HG02943 (cell line): ENCODE data around the gene DDIT3.

ENCODE experiments used
- ATAC-seq: cut with Tn5 transposase; IDR thresholded peaks from one replicate; pipeline ENCODE4 v1.9.1; 2021; ENCODE audit warnings: mild to moderate bottlenecking, low read depth, moderate library complexity; ENCODE audit not compliant: unreplicated experiment

The DDIT3 gene

DNA sequence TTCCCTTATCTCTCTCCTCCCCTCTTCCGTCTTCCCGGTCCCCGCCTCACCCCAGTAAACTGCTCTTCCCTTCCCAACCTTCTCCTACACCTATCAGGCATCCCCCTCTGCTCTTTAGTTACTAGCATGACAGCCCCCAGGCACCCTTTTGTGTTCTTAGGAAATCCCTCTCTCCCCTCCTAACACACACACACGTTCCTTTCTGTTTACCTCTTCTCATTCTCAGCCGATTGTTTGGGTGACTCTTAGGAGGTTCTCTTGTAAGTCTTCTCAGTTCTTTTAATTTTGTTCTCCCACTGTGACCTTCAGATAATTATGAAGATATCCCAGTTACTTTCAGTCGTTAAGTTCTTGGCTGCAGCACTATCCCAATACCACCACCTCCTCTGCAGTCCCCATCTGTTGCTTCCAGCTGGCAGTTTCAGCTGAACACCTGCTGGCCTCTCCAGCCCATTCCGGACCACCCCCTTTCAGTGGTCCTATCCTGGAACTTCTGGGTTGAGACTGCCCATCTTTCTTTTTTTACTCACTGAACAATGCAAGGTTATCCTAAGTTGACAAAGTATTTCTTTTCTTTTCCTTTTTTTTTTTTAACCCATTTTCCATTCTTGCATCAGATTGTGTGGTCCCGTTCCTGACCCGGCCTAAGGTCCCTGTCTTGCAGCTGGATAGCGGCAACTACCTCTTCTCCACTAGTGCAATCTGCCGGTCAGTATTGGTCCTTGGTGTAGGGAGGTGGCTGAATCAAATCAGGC lies 31.7 kb downstream of the DDIT3 start:
- no peak for ATAC-seq

DNA sequence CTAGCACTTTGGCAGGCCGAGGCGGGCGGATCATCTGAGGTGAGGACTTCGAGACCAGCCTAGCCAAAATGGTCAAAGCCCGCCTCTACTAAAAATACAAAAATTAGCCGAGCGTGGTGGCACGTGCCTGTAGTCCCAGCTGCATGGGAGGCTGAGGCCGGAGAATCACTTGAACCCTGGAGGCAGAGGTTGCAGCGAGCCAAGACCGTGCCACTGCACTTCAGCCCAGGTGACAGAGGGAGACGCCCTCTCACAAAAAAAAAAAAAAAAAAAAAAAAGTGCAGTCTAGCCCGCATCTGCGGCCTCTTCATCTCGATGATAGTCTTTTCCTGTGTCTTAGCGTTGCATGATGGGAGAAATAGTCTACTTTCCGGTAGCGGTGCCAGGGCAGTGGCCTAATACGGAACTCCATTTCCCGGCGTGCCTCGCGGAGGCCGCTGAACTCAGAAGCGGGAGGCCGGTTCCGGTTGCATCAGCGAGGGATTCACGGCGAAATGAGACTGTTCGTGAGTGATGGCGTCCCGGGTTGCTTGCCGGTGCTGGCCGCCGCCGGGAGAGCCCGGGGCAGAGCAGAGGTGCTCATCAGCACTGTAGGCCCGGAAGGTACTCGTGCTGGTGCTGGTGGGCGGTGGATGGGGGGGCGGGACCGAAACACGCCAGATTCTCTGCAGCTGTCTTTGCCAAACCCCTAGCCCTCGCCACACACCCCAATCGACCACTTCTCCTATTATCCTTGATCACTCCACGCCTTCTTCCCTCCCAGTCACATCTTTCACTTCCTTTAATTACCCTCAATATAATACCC lies 32.5 kb downstream of the DDIT3 start, which contains the start of gene MARS1:
TSS of gene MARS1 (plus strand) at position 472 of the 805 bp plus-strand sequence. CDS start at position 495, 23 bp downstream.
- ATAC-seq: peak; percentile 98

DNA sequence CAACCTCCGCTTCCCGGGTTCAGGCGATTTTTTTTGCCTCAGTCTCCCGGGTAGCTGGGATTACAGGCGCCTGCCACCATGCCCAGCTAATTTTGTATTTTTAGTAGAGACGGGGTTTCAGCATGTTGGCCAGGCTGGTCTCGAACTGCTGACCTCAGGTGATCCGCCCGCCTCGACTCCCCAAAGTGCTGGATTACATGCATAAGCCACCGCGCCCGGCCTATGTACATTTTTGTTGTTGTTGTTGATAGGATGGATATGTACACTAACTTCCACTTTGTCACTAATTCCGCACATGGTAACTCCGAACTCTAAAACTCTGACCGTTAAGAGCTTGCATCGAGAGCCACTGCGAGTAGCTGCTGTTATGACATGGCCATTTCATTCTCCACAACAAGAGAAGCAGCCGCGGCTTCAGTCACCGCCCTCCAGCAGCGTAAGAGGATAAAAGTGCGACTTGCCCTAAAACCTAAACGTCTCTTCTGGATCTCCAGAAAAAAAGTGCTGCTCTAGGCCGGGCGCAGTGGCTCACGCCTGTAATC lies 33.2 kb downstream of the DDIT3 start:
- no peak for ATAC-seq

DNA sequence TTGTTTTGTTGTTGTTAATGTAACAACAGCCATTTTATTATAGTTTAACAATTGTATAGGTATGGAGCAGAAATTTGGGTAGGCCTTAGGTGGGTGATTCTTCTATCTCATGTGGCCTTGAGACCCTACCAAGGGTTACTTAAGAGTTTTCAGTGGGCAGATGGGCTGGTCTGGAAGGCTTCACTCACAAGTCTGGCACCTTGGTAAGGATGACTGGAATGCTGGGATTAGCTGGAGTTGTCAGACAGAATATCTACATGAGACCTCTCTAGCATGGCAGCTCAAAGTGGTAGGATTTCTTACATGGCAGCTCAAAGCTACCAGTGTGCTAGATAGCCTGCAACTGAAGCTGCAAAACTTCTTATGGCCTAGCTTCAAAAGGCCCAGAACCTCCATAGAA lies 34.6 kb downstream of the DDIT3 start:
- ATAC-seq: no peak

DNA sequence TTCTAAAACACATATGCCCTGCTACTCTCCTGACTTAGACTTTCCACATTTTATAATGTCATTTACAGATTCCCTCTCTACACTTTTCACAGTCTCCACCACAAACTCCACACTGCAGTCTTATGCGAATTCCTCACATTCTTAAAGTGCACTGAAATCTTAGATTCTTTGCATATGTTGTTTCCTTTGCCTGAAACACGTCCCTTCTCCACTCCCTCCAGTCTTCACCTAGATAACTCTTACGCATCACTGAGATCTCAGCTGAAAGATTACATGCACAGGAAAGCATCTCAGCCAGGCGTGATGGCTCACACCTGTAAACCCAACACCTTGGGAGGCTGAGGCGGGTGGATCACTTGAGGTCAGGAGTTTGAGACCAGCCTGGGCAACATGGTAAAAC lies 36.8 kb downstream of the DDIT3 start:
- ATAC-seq: no peak

DNA sequence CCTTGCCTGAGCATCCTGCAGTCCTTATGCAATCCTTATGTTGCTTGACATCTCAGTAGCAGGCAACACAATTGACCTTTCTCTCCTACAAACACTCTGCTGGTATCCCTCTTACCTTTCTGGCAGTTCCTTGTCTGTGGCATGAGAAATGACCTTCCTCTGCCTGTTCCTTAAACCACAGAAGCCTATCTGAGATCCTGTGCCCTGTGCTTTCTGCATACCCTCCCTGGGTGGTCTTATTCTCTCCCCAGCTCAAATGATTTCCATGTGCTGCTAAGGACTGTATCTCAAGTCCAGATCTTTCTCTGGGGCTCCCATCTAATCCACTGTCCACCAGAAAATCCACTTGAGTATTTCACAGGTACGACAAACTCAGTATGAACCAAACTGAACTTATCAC lies 38.6 kb downstream of the DDIT3 start:
- no peak for ATAC-seq

DNA sequence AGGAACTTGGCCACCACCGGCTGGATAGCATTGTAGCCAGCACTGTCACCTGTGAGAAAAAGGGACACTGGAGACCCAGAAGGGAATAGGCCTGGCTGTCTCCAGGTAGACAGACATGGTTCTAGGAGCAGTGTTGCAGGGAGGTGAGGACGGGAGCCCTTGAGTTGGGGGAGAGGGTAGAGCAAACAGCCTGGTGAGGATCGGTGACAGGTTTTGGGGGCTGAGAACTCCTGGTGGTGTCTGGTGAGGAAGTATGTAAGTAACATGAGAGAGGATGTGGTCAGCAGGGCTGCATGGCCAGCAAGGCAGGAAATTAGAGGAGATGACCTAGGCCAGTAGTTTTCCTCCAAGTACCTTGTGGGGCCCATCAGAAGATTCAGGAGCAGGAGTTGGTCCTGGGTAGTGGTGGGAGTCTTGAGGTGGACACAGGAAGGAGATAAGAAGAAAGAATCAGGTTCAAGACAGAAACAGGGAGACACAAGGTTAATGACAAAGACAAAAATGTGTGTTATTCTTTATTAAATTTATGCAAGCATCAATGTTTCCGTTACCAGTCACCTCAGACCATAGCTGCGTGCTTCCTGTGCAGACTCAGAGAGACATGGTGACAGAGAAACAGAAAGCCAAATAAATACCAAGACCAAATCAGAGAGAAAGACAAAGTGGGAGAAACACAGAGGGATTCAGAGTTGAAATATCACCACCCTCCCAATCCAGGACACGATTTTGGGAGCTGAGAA lies 40.8 kb downstream of the DDIT3 start, which contains the start of gene ARHGAP9:
TSS of gene ARHGAP9 (minus strand) at position 491 of the 740 bp plus-strand sequence. CDS start at position 31, 460 bp downstream.
- ATAC-seq: no peak

DNA sequence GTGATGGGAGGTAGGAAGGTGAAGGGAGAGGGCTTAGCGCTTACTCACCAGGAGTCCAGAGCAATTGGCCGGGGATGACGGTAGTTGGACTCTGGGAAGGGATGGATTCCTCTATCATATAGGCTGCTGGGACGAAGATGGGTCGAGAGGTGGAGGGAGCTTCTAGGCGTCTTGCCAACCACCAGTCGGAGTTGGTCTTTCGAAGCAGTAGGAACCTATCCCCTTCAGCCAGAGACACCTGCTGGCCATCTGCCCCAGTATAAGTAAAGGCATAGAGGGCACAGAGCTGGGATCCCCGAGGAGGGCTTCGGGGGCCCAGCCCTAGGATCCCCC lies 41.3 kb downstream of the DDIT3 start:
- ATAC-seq: no peak

DNA sequence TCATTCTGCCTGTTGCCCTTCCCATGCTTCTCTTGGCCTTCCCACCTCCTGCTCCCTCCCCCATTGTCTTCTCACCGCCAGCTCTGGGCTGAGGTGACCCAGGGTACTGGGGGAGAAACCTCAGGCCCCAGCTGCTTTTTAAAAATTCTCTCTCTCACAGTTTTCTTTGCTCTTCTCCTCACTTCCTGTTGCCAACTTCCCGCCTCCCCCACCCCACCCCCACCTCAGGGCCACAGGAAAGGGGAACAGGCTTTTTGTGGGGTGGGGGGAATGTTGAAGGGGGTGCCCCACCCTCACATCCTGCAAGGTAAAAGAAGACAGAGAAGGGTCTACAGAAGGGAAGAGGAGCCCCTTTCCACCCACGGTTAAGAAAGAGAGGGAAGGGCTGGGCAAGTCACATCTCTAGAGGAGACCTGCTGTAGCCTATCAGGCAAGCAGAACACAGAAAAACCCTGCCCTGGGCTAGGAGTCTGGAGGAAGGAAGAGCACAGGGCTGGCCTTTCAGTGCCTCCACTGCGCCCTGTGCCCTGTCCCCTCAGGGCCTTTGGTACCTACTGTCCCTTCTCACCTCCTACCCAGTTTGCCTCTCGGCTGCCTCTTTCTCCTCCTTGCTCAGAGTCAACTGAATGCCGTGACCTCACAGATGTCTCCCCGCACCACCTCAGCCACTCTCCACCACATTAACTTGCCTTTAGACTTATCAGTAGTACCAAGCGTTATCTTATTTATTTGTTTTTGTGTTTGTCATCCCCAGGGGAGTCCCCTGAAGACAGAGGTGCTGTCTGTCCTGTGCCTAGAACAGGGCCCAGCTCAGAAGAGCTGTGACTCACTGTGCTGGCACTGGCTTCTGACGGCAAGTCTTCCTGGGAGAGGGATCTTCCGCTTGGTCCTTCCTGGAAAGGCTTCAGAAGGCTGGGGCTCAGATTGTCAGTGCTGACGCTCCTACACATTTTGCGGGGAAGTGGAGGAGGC lies 42.3 kb downstream of the DDIT3 start:
- no peak for ATAC-seq

DNA sequence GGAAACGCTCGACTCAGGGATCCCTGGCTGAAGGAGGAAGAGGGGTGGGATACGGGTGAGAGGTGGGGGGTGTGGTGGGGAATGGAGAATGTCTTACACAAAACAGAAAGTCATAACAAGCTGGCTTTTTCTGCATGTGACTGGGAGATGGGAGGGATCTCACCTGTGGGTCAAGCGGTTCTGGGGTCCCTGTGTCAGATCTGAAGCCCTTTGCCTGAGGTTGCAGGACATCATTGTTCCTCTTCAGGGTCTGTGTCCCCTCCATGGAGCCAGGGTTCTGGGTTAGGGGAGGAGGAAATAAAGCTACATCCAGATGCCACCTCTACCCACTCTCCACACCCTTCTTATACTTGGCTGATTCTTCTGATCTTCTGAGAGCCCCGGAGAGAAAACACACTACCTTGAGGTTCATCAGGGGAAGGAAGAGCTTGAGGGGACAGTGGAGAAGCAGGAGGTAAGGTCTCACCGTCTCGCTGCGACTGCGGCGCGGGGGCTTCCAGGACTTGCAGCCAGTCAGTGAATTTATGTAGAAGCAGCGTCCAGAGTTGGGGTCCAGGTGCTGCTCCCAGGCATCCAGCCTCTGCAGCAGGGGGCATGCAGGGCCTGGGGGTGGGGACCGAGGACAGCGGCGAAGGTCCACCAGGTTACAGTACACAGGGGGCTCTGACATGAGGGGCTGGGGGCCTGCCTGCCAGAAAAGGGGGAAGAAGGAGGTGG lies 43.2 kb downstream of the DDIT3 start:
- no peak for ATAC-seq

DNA sequence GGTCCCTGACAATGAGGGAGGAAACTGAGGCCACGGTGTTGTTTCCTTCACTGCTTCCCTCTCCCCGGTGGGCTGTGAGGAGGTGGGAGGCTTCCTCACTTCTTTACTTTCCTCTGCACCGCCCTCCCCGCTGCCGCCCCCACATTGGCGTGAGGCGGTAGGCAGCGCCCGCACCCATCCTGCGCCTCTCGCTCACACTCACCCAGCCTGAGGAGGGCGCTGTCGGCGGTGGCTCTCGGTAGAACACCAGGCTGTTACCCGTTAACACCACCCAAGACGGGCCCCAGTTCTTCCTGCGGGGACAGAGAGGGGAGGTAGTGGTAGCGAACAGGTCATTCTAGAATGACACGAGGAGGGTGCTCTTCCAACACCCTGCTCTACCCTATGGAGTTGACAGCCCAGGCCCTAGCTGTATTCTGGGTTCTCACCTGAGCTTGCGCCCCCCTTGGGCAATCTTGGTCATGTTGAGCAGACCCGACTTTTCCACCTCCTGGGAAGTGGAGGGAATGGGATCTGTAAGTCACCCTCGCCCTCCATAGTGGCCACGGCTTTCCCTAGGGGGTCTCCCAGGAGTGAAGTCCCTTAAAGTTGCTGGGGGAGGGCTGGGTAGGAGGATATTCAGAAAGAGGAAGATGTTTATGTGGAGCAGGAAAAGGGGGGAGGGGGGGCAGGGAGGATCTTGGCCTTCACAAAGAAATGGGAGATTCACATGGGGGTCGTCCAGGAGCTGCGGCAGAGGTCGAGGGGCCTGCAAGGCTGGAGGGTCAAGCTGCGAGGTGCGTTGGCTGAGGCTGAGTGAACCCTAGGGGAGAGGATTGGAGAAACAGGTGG lies 43.9 kb downstream of the DDIT3 start:
- no peak for ATAC-seq

DNA sequence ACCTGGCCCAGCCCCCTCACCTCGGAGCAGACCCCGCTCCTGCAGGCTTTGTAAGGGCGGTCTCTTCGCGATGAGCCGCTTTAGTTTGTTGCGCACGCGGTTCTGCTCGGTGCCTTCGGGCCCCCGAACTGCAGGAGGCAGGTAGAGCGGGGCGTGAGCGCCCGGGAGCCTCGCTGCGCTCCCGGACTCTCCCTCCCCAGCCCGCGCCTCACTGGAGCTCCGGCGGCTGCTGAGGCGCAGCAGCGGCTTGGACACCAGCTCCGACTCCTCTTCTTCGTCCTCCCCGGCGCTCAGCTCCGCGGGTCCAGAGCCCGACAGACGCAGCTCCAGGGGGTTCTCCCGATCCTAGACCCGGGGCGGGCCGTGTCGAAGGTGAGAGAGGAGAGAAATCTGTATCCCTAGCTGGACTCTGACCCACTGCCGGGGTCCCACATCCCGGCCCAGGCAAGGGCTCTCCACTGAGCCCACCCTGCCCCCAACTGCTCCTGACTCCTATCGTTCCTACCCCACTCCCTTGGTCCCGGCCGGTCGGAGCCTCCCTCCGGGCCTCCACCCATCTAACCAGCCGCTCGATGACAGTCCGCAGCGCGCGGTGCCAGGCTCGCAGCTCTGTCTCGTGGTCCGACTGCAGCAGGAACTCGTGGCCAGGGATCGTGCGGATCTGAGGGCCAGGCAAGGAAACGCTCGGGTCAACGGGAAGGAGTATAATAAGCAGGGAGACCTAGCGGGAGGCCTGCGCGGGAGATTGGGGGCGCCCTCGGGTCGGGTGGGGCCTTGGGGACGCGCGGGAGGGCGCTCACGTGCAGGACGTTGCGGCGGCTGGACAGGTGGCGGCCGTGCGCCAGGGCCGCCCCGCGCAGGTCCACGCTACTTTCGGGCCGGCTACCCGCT lies 44.8 kb downstream of the DDIT3 start:
- no peak for ATAC-seq

DNA sequence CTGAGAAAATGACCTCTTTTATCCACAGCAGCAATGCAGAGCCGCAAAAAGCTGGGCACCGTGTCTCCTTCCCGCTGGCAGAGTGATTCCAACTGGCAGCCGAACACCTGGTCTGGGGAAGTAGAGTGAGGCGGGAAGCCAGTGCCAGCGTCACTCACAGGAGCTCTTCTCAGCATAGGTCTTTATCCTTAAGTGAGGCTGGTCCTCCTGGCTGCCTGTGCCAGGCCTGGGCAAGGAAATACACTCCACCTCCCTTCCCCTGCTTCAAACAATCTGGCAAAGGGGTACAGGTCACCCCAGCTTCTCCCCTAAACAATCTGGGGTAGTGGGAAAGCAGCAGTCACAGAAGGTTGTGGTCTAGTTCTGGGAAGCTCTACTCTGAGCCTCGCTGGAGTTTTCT lies 45.5 kb downstream of the DDIT3 start:
- no peak for ATAC-seq

DNA sequence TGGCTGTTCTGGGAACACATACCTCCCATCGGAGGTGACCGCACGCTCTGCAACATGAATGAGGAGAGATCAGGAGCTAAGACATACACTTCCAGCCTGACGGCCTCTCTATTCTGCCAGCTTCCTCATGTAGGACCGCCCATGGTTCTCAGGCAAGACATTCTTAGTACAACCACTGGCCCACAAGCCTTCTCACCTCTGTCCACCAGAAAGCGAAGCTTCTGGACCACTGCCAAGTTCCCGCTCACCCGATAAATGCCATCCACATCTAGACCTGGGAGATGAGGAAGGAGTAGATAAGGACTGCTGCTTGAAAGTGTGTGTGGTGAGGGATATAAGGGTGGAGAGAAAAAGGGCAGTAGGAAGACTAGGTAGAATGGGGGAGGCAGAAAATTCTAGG lies 45.9 kb downstream of the DDIT3 start:
- ATAC-seq: no peak

DNA sequence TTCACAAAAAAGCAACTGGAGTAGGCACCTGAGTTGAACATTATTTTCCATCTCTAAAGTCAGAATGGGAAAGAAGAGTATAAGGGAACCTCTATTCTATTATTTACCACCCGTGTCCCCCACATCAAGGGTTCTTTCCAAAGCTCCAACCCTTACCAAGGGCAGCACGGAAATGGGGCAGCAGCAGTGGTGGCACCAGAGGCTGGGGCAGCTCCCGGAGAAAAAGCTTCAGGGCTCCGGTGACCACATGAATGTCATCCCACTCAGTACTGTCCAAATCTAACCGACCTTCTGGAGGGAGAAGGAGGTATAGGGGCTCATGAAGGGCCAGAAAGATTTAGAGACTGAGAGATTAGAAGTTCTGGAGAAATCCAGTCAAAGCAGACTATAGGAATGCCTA lies 46.4 kb downstream of the DDIT3 start:
- no peak for ATAC-seq

DNA sequence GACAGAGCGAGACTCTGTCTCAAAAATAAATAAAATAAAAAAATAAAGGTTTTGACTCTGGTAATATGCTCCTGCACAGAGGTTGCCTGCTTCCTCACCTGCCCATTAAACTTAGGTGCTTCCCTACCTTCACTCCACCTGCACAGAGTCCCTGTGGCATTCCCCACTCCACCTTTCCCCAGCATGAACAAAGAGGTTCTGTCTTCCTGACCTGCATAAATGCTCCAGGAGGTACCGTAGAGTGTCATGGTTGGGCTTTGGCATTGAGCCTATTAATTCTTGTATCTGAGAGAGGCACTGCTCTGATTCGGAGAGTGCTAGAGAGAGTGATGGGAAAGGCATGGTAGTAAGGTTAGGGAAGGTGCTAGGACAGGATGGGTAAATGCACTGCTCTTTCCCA lies 46.9 kb downstream of the DDIT3 start:
- no peak for ATAC-seq

DNA sequence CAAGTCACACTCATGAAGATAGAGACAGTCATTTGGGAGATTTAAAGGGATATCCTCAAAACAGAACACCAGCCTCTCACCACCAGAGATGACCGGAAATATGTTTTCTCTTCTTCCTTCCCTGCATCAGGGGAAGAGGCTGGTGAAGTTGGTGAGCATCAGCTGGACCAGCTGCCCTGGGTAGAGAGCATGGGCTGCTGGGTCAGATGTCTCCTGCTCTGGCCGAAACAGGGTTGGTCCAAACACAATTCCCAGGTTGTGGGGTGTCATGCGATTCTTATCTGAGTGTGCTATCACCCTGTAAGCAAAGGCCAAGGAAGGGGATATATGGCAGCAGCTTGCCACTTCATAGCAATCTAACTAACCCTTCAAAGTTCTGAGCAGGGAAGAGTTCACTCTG lies 47.9 kb downstream of the DDIT3 start:
- ATAC-seq: no peak
